Measurements from ENCODE around the gene COL25A1. TPM values are rescaled to one million over a fixed set of nuclear protein-coding genes. Genes with fewer than 3 reads are reported as not detected.

COL25A1 gene
- total RNA-seq, 2 donors from 2014 or later = 0.47 TPM; not detected in 1

- Mint-ChIP-seq H3K4me1 (no peaks in the 10 kb centered on the region), H3K4me3 (no peak overlapping the region), H3K27me3 (peaks cover 20% of the 10 kb centered on the region), H3K36me3 (ENCODE audit: low read depth) (no peaks in the 10 kb centered on the region), H3K27ac (no peak overlapping the region)
- ATAC-seq (no peak), DNase-seq (no peak)
- no peaks in the 10 kb centered on the region for H3K9me3 ChIP-seq (ENCODE audit: control insufficient read depth, low read length, poor library complexity, severe bottlenecking)
Observed at GRCh38 chr4:109231331-109231730, 71.1 kb downstream of the COL25A1 start.

DNA sequence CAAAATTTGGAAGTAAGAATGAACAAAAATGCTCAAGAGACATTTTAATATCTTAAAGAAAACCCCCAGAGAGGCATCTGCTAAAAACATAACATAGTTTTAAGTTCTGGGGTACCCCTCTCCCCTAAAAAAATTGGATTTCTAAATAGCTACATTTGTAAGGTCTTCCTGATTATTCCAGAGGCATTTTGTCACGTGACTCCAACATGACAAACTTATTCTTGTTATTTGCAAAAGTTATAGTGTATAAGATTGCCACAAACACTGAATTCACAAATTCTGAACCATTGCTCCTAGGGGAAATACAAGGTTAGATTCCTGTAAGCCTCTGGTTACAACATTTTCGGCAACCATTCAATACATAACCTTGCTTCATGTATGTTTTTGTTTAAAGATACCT is 73.4 kb downstream of the COL25A1 start:
- H3K9me3 ChIP-seq (ENCODE audit: control insufficient read depth, low read length, poor library complexity, severe bottlenecking) = no peaks in the 10 kb centered on the region
- no peak for DNase-seq
- H3K27me3 Mint-ChIP-seq = peaks cover 27% of the 10 kb centered on the region
- no peaks in the 10 kb centered on the region for H3K36me3 Mint-ChIP-seq (ENCODE audit: low read depth)
- H3K27ac Mint-ChIP-seq = no peak overlapping the region
- no peak overlapping the region for H3K4me3 Mint-ChIP-seq
- ATAC-seq = no peak
- no peaks in the 10 kb centered on the region for H3K4me1 Mint-ChIP-seq

DNA sequence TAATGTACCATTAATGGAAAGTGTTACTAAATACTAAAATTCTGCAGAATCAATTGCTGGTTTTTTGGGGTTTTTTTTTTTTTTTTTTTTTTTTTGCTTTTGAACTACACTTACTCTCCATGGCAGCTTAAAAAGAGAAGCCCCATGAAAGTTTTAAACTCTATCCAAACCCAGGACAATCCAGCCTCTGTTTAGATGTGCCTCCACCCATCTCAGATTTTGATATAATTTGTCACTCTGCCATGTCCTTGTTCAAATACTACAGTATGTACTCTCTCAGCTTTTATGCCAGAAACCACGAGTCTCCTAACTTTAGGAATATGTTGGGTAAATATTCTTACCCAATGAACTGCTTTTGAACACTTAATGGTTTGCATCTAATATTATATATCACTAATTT is 84.2 kb downstream of the COL25A1 start:
- H3K27ac Mint-ChIP-seq = no peak overlapping the region
- no peaks in the 10 kb centered on the region for H3K36me3 Mint-ChIP-seq (ENCODE audit: low read depth)
- no peak for ATAC-seq
- no peaks in the 10 kb centered on the region for H3K4me1 Mint-ChIP-seq
- H3K4me3 Mint-ChIP-seq = no peak overlapping the region
- peaks cover 6% of the 10 kb centered on the region for H3K27me3 Mint-ChIP-seq
- H3K9me3 ChIP-seq (ENCODE audit: control insufficient read depth, low read length, poor library complexity, severe bottlenecking) = peaks cover under 1% of the 10 kb centered on the region
- no peak for DNase-seq

DNA sequence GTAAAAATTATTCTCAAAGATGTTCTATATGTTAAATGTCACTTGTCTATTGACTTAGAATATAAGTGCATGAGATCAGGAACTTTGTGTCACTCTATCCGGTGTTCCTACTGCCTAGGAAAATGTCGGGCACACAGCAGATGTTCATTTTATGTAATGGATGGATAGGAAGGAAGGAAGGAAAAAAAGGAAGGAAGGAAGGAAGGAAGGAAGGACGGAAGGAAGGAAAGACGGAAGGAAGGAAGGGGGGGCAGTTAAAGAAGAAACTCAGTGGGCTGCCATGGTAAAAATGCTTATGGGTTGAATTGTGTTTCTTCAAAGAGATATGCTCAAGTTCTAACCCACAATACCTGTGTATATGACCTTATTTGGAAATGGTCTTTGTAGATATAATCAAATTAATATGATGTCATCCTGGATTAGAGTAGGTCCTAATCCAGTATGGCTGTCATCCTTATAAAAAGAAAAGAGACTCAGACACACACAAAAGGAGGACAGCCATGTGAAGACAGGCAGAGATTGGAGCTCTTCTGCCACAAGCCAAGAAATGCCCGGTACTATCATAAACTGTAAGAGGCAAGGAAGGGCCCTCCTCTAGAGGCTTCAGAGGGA is 86.3 kb downstream of the COL25A1 start:
- Mint-ChIP-seq H3K36me3 (ENCODE audit: low read depth) (no peaks in the 10 kb centered on the region), H3K4me1 (no peaks in the 10 kb centered on the region), H3K27me3 (peaks cover 6% of the 10 kb centered on the region), H3K4me3 (no peak overlapping the region), H3K27ac (no peak overlapping the region)
- peaks cover 3% of the 10 kb centered on the region for H3K9me3 ChIP-seq (ENCODE audit: control insufficient read depth, low read length, poor library complexity, severe bottlenecking)
- DNase-seq (no peak), ATAC-seq (no peak)

GRCh38 chr4:109215506-109215905 is 87.0 kb downstream of the COL25A1 start:
- Mint-ChIP-seq H3K27me3 (peaks cover 6% of the 10 kb centered on the region), H3K4me1 (no peaks in the 10 kb centered on the region), H3K36me3 (ENCODE audit: low read depth) (no peaks in the 10 kb centered on the region), H3K27ac (no peak overlapping the region), H3K4me3 (no peak overlapping the region)
- DNase-seq (no peak), ATAC-seq (no peak)
- peaks cover 3% of the 10 kb centered on the region for H3K9me3 ChIP-seq (ENCODE audit: control insufficient read depth, low read length, poor library complexity, severe bottlenecking)

DNA sequence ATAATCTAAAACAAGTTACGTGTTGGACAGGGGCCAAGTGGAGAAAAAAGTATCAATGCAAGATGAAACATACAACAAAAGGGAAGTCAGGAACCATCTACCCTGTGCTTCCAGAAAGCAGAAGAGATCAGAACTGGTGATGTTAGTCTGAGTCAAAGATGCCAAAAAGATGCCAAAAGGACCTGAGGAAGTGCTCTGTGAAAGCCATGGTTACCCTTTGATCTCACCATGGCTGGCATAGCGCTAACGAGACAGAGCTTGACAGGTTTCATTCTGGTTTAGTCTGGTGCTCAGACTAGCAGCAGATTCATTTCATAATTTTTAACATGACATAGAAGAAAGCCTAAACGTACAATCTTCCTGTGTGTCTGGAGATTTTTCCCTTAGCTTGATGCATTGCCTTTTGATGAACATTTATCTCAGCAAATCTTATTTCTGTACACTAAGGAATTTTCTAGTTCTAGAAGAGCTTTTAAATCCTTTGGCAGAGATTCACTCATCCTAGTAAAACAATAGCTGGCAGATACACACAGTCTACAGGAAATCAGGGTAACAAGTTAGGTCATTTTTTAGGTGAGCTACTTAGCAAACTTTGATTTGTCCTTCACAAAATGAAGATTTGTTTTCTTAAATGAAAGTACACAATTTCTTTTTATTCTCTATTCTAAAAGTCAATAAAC is 87.7 kb downstream of the COL25A1 start:
- Mint-ChIP-seq H3K4me3 (no peak overlapping the region), H3K27ac (no peak overlapping the region), H3K27me3 (peaks cover 6% of the 10 kb centered on the region), H3K4me1 (no peaks in the 10 kb centered on the region), H3K36me3 (ENCODE audit: low read depth) (no peaks in the 10 kb centered on the region)
- DNase-seq (no peak), ATAC-seq (no peak)
- peaks cover 3% of the 10 kb centered on the region for H3K9me3 ChIP-seq (ENCODE audit: control insufficient read depth, low read length, poor library complexity, severe bottlenecking)

- Mint-ChIP-seq H3K27ac (no peak overlapping the region), H3K27me3 (no peaks in the 10 kb centered on the region), H3K36me3 (ENCODE audit: low read depth) (no peaks in the 10 kb centered on the region), H3K4me3 (no peak overlapping the region), H3K4me1 (no peaks in the 10 kb centered on the region)
- H3K9me3 ChIP-seq (ENCODE audit: control insufficient read depth, low read length, poor library complexity, severe bottlenecking) = peaks cover 3% of the 10 kb centered on the region
- DNase-seq = no peak
- ATAC-seq = no peak
Observed at GRCh38 chr4:109213056-109213455, 89.4 kb downstream of the COL25A1 start.

DNA sequence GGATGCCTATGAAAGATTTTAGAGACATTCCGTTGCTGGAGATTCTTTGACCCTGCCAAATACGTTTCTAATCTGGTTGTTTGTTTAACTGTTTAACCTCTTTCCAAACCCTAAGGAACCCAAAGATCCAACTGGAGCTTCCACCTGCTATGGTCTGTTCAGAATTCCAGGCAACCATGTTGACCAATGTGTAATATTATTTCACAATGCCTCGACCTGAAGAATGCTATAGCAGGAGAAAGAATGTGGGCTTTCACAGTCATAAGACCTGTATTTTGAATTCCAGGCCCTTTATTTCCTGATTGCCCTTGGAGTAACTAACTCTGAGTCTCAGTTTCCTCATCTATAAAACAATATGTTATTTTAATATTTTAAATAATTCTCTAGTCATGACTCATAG is 90.8 kb downstream of the COL25A1 start:
- no peaks in the 10 kb centered on the region for H3K4me1 Mint-ChIP-seq

DNA sequence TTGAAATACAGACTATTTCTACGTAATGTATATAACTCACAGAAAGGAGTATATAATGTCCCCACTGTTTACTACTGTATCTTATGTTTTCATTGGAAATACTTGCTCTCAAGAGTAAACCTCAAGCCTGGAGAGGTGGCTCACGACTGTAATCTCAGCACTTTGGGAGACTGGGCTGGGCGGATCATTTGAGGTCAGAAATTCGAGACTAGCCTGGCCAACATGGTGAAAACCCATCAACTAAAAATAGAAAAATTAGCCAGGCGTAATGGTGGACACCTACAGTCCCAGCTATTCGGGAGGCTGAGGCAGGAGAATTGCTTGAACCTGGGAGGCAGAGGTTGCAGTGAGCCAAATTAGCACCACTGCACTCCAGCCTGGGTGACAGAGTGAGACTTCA is 92.8 kb downstream of the COL25A1 start:
- H3K9me3 ChIP-seq (ENCODE audit: control insufficient read depth, low read length, poor library complexity, severe bottlenecking) = peaks cover 3% of the 10 kb centered on the region
- Mint-ChIP-seq H3K4me3 (no peak overlapping the region), H3K36me3 (ENCODE audit: low read depth) (no peaks in the 10 kb centered on the region), H3K27ac (no peak overlapping the region), H3K27me3 (peaks cover 4% of the 10 kb centered on the region), H3K4me1 (no peaks in the 10 kb centered on the region)
- no peak for ATAC-seq
- DNase-seq = no peak

More for the DNA sequence above, 90.8 kb downstream of the COL25A1 start:
- Mint-ChIP-seq H3K27me3 (no peaks in the 10 kb centered on the region), H3K4me3 (no peak overlapping the region), H3K27ac (no peak overlapping the region), H3K36me3 (ENCODE audit: low read depth) (no peaks in the 10 kb centered on the region)
- H3K9me3 ChIP-seq (ENCODE audit: control insufficient read depth, low read length, poor library complexity, severe bottlenecking) = peaks cover 3% of the 10 kb centered on the region
- DNase-seq (no peak), ATAC-seq (no peak)

- DNase-seq = no peak
- no peaks in the 10 kb centered on the region for H3K4me1 Mint-ChIP-seq
- H3K27me3 Mint-ChIP-seq = peaks cover 10% of the 10 kb centered on the region
- no peaks in the 10 kb centered on the region for H3K9me3 ChIP-seq (ENCODE audit: control insufficient read depth, low read length, poor library complexity, severe bottlenecking)
- no peaks in the 10 kb centered on the region for H3K36me3 Mint-ChIP-seq (ENCODE audit: low read depth)
- no peak for ATAC-seq
- H3K4me3 Mint-ChIP-seq = no peak overlapping the region
- H3K27ac Mint-ChIP-seq = no peak overlapping the region
Observed at GRCh38 chr4:109207898-109208297, 94.6 kb downstream of the COL25A1 start.

DNA sequence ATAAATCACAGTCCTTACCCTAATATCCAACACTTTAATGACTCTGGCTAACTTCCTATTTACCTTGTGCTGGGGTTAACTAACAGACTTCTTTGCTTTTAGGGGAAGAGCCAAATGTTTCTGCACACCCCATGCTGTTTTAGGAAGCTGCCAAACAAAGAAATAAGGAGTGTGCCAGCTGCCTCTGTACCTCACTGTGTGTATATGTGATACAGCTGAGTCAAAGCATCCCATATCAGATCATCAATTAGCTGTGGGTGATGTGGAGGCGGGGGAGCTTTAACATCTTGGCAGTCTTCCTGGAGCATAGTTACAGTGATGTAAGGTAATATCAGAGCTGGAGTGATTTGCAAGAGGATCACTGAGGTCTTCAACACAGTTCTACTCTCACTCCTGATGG is 95.4 kb downstream of the COL25A1 start:
- no peaks in the 10 kb centered on the region for H3K36me3 Mint-ChIP-seq (ENCODE audit: low read depth)
- H3K4me3 Mint-ChIP-seq = no peak overlapping the region
- DNase-seq (no peak), ATAC-seq (no peak)
- H3K27me3 Mint-ChIP-seq = peaks cover 17% of the 10 kb centered on the region
- no peaks in the 10 kb centered on the region for H3K9me3 ChIP-seq (ENCODE audit: control insufficient read depth, low read length, poor library complexity, severe bottlenecking)
- H3K4me1 Mint-ChIP-seq = no peaks in the 10 kb centered on the region
- no peak overlapping the region for H3K27ac Mint-ChIP-seq

DNA sequence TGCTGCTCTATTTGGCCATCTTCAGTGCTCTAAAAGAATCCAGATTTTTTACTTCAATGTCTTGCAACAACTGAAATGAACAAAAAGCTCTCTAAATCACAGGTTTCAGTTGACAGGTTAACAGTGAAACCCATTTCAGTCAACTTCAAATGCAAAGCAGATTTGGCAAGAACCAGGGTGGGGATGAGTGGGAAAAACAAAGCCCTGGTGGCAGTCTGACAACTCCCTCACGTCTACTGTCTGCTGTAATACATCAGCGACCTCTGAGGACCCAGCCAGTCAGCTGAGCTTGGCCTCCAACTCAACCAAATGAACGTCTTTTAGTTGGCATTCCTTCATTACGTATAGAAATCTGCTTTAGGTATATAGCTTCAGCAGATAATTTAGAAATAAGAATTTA is 95.8 kb downstream of the COL25A1 start:
- ATAC-seq (no peak), DNase-seq (no peak)
- Mint-ChIP-seq H3K27ac (no peak overlapping the region), H3K27me3 (peaks cover 21% of the 10 kb centered on the region), H3K4me1 (no peaks in the 10 kb centered on the region), H3K36me3 (ENCODE audit: low read depth) (no peaks in the 10 kb centered on the region), H3K4me3 (no peak overlapping the region)
- no peaks in the 10 kb centered on the region for H3K9me3 ChIP-seq (ENCODE audit: control insufficient read depth, low read length, poor library complexity, severe bottlenecking)

GRCh38 chr4:109205186-109205585 is 97.3 kb downstream of the COL25A1 start:
- ATAC-seq (no peak), DNase-seq (no peak)
- H3K9me3 ChIP-seq (ENCODE audit: control insufficient read depth, low read length, poor library complexity, severe bottlenecking) = no peaks in the 10 kb centered on the region
- Mint-ChIP-seq H3K27me3 (peaks cover 33% of the 10 kb centered on the region), H3K4me3 (no peak overlapping the region), H3K36me3 (ENCODE audit: low read depth) (no peaks in the 10 kb centered on the region), H3K27ac (no peak overlapping the region), H3K4me1 (no peaks in the 10 kb centered on the region)

DNA sequence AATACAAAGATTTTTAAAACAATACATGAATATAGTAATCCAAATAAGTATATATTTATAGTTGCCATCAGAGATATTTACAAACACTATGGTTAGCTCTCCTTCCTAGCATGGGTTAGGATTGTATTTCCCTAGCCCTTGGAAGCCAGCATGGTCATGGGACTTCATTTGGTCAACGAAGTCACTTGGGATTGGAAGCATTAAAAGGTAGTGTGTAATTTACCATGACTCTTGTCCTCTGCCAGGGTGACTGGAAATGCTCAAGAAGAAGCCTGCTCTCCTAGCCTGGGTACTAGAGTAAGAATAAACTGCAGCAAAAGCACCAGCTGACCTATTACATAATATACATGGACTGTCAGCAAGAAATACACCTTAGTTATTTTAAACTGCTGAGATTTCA is 102.9 kb downstream of the COL25A1 start:
- DNase-seq (no peak), ATAC-seq (no peak)
- Mint-ChIP-seq H3K4me3 (no peak overlapping the region), H3K27ac (no peak overlapping the region), H3K36me3 (ENCODE audit: low read depth) (no peaks in the 10 kb centered on the region), H3K4me1 (no peaks in the 10 kb centered on the region), H3K27me3 (peaks cover 37% of the 10 kb centered on the region)
- H3K9me3 ChIP-seq (ENCODE audit: control insufficient read depth, low read length, poor library complexity, severe bottlenecking) = no peaks in the 10 kb centered on the region
